RWPE1 (cell line): ENCODE data around the gene SURF1.

Experiments used
- CTCF ChIA-PET: fragments of 350-600 bp; sonication (Branson Sonifier 250); formaldehyde crosslinking; extraction: SDS; loops from one replicate; lab custom pipeline; 2021; lab: Yijun Ruan, JAX
- POLR2A ChIA-PET: fragments of 400-600 bp; formaldehyde crosslinking; extraction: SDS; loops from one replicate; lab custom pipeline; 2020; ENCODE audit warnings: antibody characterized with exemption; ENCODE audit not compliant: low non-redundant PET; lab: Yijun Ruan, JAX
- DNase-seq: peaks from one replicate; pipeline ENCODE4 v3.0.0; 2012; ENCODE audit warnings: low spot score
- H3K27ac ChIP-seq: fragments of 450-650 bp; 2 replicates; pipeline ENCODE4 v1.5.1; 2017
- TF ChIP-seq, protein P1 (sequence below): fragments of 450-650 bp; conservative IDR thresholded peaks from 2 replicates; pipeline ENCODE4 v1.5.1; 2017; ENCODE audit warnings: low read depth, mild to moderate bottlenecking

The SURF1 gene

DNA sequence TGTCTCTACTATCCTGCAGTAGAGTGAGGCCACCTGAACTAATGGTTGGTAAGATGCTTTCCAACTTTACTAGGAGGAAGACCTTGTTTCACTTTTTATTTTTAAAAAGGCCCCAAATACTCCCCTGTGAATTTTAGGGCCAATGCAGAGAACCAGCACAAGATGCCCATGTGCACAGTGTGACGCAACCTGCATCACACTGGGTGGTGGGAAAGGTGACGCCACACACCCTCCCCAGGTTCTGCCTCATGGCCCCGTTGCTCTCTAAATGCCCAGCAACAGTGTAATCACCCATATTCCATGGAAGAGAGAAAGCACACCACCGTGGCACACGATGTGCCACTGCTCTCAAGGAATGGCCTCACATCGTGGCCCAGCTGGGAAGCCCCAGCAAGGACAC, 13.1 kb upstream of the SURF1 start:
- CTCF ChIA-PET, result no interaction called here
- no peak for DNase-seq
- H3K27ac ChIP-seq, result peak overlapping the region; percentile 14
- TF ChIP-seq, protein P1, sequence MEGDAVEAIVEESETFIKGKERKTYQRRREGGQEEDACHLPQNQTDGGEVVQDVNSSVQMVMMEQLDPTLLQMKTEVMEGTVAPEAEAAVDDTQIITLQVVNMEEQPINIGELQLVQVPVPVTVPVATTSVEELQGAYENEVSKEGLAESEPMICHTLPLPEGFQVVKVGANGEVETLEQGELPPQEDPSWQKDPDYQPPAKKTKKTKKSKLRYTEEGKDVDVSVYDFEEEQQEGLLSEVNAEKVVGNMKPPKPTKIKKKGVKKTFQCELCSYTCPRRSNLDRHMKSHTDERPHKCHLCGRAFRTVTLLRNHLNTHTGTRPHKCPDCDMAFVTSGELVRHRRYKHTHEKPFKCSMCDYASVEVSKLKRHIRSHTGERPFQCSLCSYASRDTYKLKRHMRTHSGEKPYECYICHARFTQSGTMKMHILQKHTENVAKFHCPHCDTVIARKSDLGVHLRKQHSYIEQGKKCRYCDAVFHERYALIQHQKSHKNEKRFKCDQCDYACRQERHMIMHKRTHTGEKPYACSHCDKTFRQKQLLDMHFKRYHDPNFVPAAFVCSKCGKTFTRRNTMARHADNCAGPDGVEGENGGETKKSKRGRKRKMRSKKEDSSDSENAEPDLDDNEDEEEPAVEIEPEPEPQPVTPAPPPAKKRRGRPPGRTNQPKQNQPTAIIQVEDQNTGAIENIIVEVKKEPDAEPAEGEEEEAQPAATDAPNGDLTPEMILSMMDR, result no peak
- POLR2A ChIA-PET, result interaction anchor here (0.6 kb wide), 1 partner anchor 14 kb away, joined by 3 read pairs; no protein-coding TSS in a partner anchor

DNA sequence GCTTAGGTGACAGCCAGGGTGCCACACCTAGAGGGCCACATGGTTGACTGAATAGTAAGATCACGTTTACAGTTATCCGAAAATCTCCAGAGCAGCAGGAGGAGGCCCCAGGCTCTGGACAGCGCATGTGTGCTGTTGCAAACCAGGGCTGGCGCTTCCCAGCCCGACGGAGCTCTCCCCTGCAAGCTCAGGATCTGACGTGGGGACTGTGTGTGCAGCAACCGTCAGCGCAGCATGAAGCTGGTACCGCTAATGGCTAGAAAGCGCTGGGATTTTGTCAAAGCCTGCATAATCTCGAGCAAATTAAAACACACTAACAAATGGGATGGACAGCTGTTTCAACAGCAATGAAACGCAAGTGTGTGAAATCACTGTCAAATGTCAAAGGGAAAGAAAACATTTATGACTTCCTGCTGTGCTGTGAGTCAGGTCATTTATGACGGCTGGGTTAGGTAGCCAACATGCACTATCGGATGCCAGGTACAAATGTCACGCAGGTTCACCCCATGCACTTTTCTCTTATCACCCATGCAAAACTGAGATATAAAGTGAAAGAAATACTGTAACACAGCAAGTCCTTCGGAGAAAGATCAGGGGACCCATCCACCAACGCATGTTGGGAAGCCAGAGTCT, 12.1 kb upstream of the SURF1 start:
- ChIA-PET CTCF (no interaction called here), POLR2A (no interaction called here)
- peak overlapping the region; percentile 14 for H3K27ac ChIP-seq
- TF ChIP-seq, protein P1, result no peak
- DNase-seq, result no peak

DNA sequence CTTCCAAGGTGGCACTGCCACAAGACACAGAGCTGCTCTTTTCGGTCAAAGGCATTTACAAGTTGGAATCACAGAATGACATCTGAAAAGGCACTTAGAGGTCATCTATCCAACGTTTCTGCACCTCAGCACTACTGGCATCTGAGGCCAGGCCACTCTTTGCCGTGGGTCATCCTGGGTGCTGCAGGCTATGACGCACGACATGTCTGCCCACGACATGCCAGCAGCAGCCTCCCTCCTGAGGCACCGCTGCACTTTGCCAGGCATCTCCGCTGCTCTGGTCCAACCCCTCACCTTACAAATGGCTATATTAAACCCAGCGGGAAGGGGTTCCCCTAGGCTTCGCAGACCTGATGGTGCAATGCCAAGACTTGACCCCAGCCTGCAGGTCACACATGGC, 11.5 kb upstream of the SURF1 start:
- TF ChIP-seq, protein P1, result no peak
- POLR2A ChIA-PET, result no interaction called here
- peak overlapping the region; percentile 11 for H3K27ac ChIP-seq
- DNase-seq, result no peak
- CTCF ChIA-PET, result no interaction called here

DNA sequence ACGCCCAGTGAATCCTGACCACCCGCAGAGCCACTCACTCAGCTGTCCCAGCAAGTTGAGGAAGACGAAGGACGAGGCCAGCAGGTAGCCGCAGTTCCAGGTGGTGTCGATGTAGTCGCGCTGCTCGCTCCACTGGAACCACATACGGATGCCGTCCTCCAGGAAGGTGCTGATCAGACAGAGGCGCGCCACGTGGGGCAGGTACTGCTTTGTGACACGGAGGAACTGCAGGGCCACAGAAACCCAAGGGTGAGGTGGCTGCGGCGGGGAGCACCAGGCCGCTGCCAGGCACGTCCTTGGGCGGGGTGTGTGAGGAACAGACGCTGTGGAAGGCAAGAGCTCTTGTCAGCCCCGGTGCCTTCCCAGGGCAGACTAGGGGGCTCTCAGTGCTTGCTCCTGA, 10.9 kb upstream of the SURF1 start:
- CTCF ChIA-PET, result interaction anchor here (0.9 kb wide), 1 partner anchor 10 kb away, joined by 3 read pairs; the partner anchor contains the start of genes SURF1 and SURF2
- TF ChIP-seq, protein P1, result no peak
- DNase-seq, result no peak
- H3K27ac ChIP-seq, result peak overlapping the region; percentile 11
- POLR2A ChIA-PET, result no interaction called here

DNA sequence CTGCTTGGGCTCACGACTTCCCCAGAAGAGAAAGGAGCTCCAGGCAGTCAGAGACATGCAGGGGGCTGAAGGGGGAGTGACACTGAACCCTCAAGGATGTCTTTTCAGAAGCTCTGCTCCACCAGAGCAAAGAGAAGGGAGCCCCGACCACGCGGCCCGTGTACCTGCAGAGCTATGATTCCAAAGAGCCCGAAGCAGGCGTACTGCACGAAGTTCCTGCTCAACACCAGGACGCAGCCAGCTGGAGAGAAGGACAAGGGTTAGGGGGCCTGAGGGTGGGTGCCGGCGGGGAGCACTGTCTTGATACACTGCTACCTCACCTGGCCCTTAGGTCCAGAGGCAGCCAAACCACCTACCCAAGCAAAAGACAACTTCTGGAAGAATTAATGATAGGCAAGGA, 10.1 kb upstream of the SURF1 start:
- ChIA-PET POLR2A (interaction anchor here (0.9 kb wide), 1 partner anchor 10 kb away, joined by 3 read pairs; the partner anchor contains the start of genes SURF1 and SURF2), CTCF (interaction anchor here (0.9 kb wide), 1 partner anchor 10 kb away, joined by 3 read pairs; the partner anchor contains the start of genes SURF1 and SURF2)
- no peak for DNase-seq
- H3K27ac ChIP-seq, result peak overlapping the region; percentile 11
- TF ChIP-seq, protein P1, result no peak

DNA sequence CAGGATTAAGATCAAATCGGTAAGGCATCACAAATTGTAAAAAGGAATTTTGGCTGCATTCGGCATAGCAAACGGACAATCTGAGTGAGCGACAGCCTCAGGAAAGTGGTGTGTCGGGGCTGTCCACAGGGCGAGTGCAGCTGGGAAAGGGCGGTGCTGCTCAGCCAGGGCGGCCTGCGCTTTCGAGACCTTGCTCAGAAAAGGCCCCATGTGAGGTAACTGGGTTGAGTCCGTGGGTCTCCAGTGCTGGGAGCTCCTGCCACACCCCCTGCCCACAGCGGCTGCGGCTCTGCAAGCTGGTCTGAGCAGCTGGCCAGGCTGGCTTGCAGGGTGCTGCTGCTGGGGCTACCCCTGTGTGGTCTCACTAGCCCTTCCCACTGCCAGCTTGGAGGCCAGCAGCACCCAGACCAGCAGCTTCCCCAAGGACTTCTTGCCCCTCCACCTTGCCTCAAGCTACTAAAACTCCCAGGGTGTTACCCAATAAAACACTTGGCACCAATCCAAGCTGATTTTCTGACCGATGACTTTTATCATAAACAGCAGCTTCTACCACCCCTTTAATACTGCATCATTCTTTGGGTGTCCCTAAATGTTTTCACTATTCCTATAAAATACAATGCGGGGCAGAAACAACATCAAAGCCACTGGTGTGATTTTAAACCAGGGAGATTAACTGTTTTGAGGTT, 6.2 kb upstream of the SURF1 start:
- DNase-seq, result no peak
- peak overlapping the region; percentile 75 for H3K27ac ChIP-seq
- POLR2A ChIA-PET, result no interaction called here
- TF ChIP-seq, protein P1, result no peak
- CTCF ChIA-PET, result interaction anchor here (0.5 to 1.2 kb wide), 2 partner anchors 16 to 75 kb away, joined by 3 read pairs; no protein-coding TSS in a partner anchor
